ENCODE measurements around the gene HOXA7. TPM values are rescaled to one million over a fixed set of nuclear protein-coding genes. Genes with fewer than 3 reads are reported as not detected.

Gene HOXA7
- total RNA-seq, 4 donors from 2014 or later, result 3.3 to 11.8 (median 5.7) TPM

- no peaks in the 10 kb centered on the region for H3K27me3 ChIP-seq
- no peak for TF ChIP-seq POLR2A (IDR thresholded peaks at IDR 0.05)
- TF ChIP-seq CTCF (IDR thresholded peaks at IDR 0.05), result no peak
- H3K4me3 ChIP-seq, result peak overlapping the region in 3 of 4 donors; percentile 50 to 75 (median 70)
- peak overlapping the region; percentile 73 to 96 (median 84) for H3K27ac ChIP-seq
- peak in 1 of 3 donors; percentile 11 for DNase-seq
- peaks cover 0 to 9% (median 0%) of the 10 kb centered on the region in 3 donors for H3K36me3 ChIP-seq
- H3K9me3 ChIP-seq, result no peaks in the 10 kb centered on the region
- H3K4me1 ChIP-seq, result peaks cover 0 to 38% (median 2%) of the 10 kb centered on the region in 4 donors
Observed at GRCh38 chr7:27141137-27141922, 15.1 kb downstream of the HOXA7 start.

- TF ChIP-seq POLR2A (IDR thresholded peaks at IDR 0.05), result peak; percentile 74 to 77
- TF ChIP-seq CTCF (IDR thresholded peaks at IDR 0.05), result no peak
- H3K27me3 ChIP-seq, result no peaks in the 10 kb centered on the region
- peak overlapping the region; percentile 31 to 96 (median 80) for H3K27ac ChIP-seq
- peaks cover 0 to 44% (median 3%) of the 10 kb centered on the region in 4 donors for H3K4me1 ChIP-seq
- DNase-seq, result peak in 2 of 3 donors; percentile 61 to 77
- no peaks in the 10 kb centered on the region for H3K9me3 ChIP-seq
- H3K4me3 ChIP-seq, result peak overlapping the region in 3 of 4 donors; percentile 19 to 75 (median 58)
- peaks cover 0 to 7% (median 0%) of the 10 kb centered on the region in 3 donors for H3K36me3 ChIP-seq
Observed at GRCh38 chr7:27140126-27140857, 16.2 kb downstream of the HOXA7 start.

GRCh38 chr7:27139334-27140125 is 16.9 kb downstream of the HOXA7 start:
- no peaks in the 10 kb centered on the region for H3K36me3 ChIP-seq
- H3K4me3 ChIP-seq, result peak overlapping the region in 3 of 4 donors; percentile 19 to 75 (median 58)
- TF ChIP-seq POLR2A (IDR thresholded peaks at IDR 0.05), result no peak
- no peak for TF ChIP-seq CTCF (IDR thresholded peaks at IDR 0.05)
- no peaks in the 10 kb centered on the region for H3K27me3 ChIP-seq
- peaks cover 0 to 46% (median 5%) of the 10 kb centered on the region in 4 donors for H3K4me1 ChIP-seq
- peak overlapping the region; percentile 60 to 96 (median 80) for H3K27ac ChIP-seq
- H3K9me3 ChIP-seq, result no peaks in the 10 kb centered on the region
- peak in 2 of 3 donors; percentile 14 to 73 for DNase-seq

GRCh38 chr7:27138985-27139333 is 17.5 kb downstream of the HOXA7 start:
- Histone ChIP-seq H3K4me3 (peak overlapping the region in 3 of 4 donors; percentile 19 to 75 (median 58)), H3K9me3 (no peaks in the 10 kb centered on the region), H3K27ac (peak overlapping the region; percentile 60 to 96 (median 80)), H3K36me3 (no peaks in the 10 kb centered on the region), H3K4me1 (peaks cover 0 to 52% (median 6%) of the 10 kb centered on the region in 4 donors), H3K27me3 (no peaks in the 10 kb centered on the region)
- TF ChIP-seq POLR2A (IDR thresholded peaks at IDR 0.05), result no peak
- TF ChIP-seq CTCF (IDR thresholded peaks at IDR 0.05), result no peak
- DNase-seq, result no peak

GRCh38 chr7:27138472-27138871 is 18.0 kb downstream of the HOXA7 start:
- H3K4me3 ChIP-seq, result peak overlapping the region in 2 of 4 donors; percentile 58 to 75
- peak overlapping the region; percentile 44 to 96 (median 80) for H3K27ac ChIP-seq
- DNase-seq, result peak in 1 of 3 donors; percentile 5

More at GRCh38 chr7:27138472-27138871, 18.0 kb downstream of the HOXA7 start:
- TF ChIP-seq CTCF (IDR thresholded peaks at IDR 0.05) (no peak), POLR2A (IDR thresholded peaks at IDR 0.05) (no peak)
- H3K36me3 ChIP-seq, result no peaks in the 10 kb centered on the region
- no peaks in the 10 kb centered on the region for H3K27me3 ChIP-seq
- H3K4me1 ChIP-seq, result peaks cover 0 to 52% (median 6%) of the 10 kb centered on the region in 4 donors
- no peaks in the 10 kb centered on the region for H3K9me3 ChIP-seq

All from Peyer's patch (tissue), 4 donors.